GM19193 (cell line): ENCODE results near the gene NRXN3.

Experiments
- POLR2A ChIP-seq: IDR thresholded peaks from 4 replicates; pipeline ENCODE4 v1.6.1; 2011; ENCODE audit not compliant: insufficient read depth, insufficient read length; ENCODE audit errors: extremely low read depth

NRXN3 gene

GRCh38 chr14:79011091-79011919, 841.1 kb downstream of the NRXN3 start:
- TF ChIP-seq POLR2A: no peak

DNA sequence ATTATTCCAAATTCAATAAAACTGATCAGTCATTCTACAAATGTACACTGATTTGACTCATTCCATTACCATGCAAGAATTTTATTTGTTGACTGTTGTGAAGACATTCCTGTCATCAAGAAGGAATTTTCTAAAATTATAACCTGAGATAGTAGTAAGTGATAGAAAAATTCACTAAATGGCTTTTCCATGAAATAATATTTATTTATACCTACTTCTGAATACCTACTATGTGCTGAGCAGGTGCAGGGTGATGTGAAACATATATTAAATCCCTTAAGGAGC, 841.7 kb downstream of the NRXN3 start:
- no peak for TF ChIP-seq POLR2A

GRCh38 chr14:79016828-79017505, 846.8 kb downstream of the NRXN3 start:
- TF ChIP-seq POLR2A: no peak

DNA sequence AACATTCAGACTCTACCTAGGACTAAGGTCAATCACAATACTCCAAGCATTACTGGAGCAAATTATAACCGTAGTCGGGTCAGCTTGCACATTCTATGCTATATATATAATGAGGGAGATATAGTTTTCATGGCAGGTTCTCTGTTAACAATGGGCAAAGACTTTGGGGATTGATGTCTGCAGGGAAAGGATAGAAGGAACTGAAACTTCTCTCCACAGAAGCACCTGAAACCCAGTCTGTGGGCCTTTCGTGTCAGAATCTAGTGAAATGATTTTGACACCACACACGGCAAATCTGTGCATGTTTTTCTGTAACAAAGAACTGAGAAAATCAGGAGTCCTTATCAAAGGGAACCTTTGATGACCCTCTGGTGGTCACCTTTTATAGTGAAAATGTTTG, 847.4 kb downstream of the NRXN3 start:
- no peak for TF ChIP-seq POLR2A

DNA sequence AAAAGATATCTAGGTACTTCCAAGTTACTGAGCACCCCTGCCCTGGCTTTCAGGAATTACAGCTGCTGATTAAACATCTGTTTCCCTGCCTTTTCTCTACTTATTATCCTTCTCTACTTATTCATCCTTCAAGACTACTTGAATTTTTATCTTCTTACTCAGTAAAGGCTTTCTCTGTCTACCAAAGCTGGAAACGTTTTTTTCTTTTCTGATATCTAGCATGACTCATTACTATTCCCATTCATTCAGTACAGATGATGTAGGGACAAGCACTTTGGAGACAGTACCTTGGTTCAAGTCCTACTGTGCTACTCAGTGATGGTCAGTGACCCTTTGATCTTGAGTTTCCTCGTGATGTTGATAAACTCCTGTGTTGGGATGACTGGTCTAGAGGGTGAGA, 848.7 kb downstream of the NRXN3 start:
- TF ChIP-seq POLR2A: no peak

- TF ChIP-seq POLR2A: no peak
Measured at GRCh38 chr14:79021766-79022165, 851.6 kb downstream of the NRXN3 start.

GRCh38 chr14:79027138-79027537, 857.0 kb downstream of the NRXN3 start:
- no peak for TF ChIP-seq POLR2A

- no peak for TF ChIP-seq POLR2A
Measured at GRCh38 chr14:79028281-79028680, 858.1 kb downstream of the NRXN3 start.

- no peak for TF ChIP-seq POLR2A
Measured at GRCh38 chr14:79036441-79036840, 866.3 kb downstream of the NRXN3 start.

GRCh38 chr14:79037106-79037505, 866.9 kb downstream of the NRXN3 start:
- TF ChIP-seq POLR2A: no peak

DNA sequence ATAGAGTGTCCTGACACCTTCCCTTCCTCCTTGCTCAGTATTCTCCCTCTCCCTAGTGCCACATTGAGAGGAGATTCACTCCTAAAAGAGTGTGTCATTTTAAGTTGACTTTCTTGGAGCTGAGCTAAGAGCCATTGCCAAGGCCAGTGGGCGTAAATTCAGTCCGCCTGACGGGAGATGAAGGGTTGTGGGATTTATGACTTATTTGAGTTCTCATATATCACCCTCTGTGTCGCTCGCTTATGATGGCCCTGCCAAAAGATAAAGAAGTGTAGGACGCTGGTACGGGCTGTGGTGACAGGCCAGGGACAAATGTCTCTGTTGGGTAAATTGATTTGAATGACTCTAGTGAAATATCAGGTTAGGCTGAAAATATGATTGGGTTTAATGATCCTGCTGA, 867.4 kb downstream of the NRXN3 start:
- TF ChIP-seq POLR2A: no peak

DNA sequence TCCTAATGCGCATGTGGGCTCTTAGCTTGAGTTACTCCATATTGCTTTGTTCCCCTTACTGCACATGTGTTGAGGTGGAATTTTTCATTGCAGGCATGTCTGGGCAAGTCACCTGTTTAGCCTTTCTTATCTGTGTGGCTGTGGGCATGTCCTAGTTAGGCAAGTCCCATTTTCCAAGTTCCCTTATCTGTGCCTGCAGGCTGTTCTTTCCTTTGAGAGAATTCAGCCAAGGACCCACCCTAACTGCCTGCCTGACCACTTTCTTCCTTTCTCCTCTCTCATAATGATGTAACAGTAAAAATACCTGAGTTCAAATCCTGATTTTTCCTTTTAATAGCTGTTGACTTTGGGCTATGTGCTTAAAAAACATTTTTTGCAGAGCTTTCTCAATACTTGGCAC, 870.6 kb downstream of the NRXN3 start:
- no peak for TF ChIP-seq POLR2A

DNA sequence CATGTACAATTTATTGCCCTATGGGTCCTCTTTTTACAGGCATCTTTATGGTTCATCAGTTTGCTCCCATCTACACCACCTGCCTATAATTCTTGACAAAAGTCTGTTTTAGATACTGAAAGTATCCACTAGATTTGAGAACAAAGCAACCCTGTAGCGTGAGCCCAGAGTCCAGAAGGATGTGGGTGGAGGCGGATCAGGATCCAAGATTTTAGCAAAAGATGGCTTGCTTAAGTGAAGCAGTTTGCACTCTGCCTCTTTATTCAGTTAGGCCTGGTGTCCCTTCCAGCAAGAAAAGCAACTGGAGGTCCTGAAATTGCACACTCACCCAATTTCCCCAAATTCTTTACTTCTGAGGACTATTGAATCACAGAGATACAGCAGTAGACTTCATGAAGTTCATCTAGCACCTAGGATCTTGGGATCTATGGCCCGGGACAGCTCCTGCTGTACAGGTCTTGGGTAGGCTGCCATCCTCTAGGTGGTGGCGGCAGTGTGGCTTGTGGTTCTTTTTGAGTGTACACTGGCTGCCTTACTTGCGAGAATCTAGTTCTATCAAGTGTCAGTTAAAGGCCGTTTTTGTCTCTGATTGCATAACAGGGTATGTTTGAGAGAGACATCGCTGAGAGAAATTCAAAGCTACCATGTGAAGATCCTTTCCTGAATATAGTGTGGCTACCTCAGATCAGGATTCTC, 873.2 kb downstream of the NRXN3 start:
- no peak for TF ChIP-seq POLR2A

DNA sequence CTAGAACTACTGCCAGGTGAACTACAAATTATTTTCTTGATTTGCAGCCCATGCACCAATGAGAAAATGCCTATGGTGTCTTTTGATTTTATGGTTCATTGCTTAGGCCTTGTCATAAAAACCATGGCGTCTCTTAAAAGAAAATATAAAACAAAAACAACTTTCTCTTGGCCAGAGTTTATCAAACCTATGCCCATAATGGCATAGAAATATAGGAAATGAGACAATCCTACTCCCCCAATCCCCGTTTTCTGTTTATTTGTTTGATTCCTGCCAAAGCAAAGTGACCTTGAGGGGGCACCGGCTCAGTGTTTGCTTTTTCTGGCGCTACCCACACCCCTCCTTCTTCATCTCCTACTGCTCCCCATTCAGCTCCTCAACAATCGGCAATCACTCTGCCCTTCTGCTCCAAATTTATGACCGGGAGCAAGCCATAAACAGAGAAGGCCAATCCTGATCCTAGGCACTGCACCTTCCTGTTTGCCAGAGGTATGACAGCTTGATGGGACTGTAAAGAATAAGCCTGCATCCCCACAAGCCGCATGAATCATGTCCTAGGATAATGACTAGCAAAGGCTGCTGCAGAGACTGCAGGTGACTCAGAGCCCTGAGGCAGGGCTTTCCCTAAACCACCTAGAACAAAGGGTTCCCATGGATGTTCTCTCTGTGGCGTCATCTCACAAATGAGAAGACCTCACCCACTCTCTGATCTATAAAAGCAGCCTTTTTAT, 874.9 kb downstream of the NRXN3 start:
- TF ChIP-seq POLR2A: no peak
